ENCODE data around the gene BTRC. TPM values are rescaled to one million over a fixed set of nuclear protein-coding genes. Genes with fewer than 3 reads are reported as not detected.
A peak's percentile ranks its signal among the peaks of the same experiment; 100 is the strongest.

BTRC gene
- total and polyA plus RNA-seq, 10 of the 15 experiments (the other 5 are each of a cell fraction or from before 2014, with no cell fraction given), result 2.2 to 18.6 (median 8.6) TPM

DNA sequence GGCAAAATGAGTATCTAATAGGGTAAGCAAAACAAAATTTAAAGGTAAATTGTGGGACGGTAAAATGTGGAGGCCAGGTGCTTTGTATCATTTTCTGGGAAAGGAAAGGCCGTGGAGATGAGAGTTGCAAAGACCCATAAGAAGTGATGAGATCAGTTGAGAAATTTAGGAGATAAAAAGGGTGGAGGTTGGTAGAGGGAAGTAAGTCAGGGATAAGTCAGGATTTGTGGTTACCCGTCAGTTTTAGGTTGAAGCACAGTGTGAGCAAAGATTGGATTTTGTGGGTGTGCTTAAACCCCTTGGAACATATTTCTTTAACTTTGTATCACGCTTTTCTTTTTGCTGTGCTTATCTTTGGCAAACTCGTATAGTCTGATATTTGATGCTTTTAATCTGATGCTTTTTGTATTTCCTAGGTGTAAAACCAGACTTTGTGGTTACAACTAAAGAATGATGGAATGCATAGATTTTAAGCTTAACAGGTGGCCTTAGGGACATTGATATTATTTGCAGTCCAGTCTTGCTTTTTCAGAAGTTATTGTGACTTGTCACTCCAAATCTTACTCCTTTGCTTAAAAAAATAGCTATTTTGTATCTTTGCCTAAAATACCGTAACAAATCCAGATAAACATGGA lies 1.2 kb downstream of the BTRC start:
- Histone ChIP-seq H3K9me3 (replicated peaks; ENCODE audit: control insufficient read depth, insufficient read depth, low read length) (no peaks in the 10 kb centered on the region), H3K27me3 (replicated peaks in 1 of 2; ENCODE audit: control insufficient read depth in 2 of 2, insufficient read depth in 2 of 2, low read length in 1 of 2) (no peaks in the 10 kb centered on the region), H3K4me3 (peak overlapping the region; percentile 82), H3K36me3 (ENCODE audit: control insufficient read depth in 2 of 2, insufficient read depth in 2 of 2, low read length in 1 of 2) (no peaks in the 10 kb centered on the region), H3K9ac (ENCODE audit: control insufficient read depth, insufficient read depth, low read length) (peak overlapping the region; percentile 73), H3K4me1 (ENCODE audit: control insufficient read depth, insufficient read depth, low read length) (0 out of 2 replicates have a peak, but pooled peaks cover 3% of the 10 kb centered on the region), H3K79me2 (ENCODE audit: control insufficient read depth, insufficient read depth, low read length) (peaks cover 10% of the 10 kb centered on the region), H3K27ac (ENCODE audit: control insufficient read depth, insufficient read depth) (no peak overlapping the region), H4K20me1 (ENCODE audit: control insufficient read depth, insufficient read depth) (no peaks in the 10 kb centered on the region), H3K4me2 (ENCODE audit: control insufficient read depth, insufficient read depth) (peak overlapping the region; percentile 53), H2AFZ (ENCODE audit: control insufficient read depth, low read depth, low read length) (peak overlapping the region; percentile 84; the same call in 1 of the 2 replicates)
- 82% methylated on average over 6 of the region's 6 CpGs for WGBS (ENCODE audit: insufficient coverage, insufficient replicate concordance, low lambda C conversion rate, missing lambda C conversion rate)
- no peak for DNase-seq (ENCODE audit: low read depth, low spot score)
- BruUV-seq (replicated peaks), result TSS peak; percentile 63
- ATAC-seq, result no peak
- intact Hi-C loops (cut with micrococcal nuclease; ENCODE audit: unreplicated experiment), result loop anchor here (10.0 kb wide), 1 partner anchor 430 kb away; the partner anchor contains the start of gene NPM3
- TF ChIP-seq RUNX3 (IDR thresholded peaks at IDR 0.05; ENCODE audit: low read length) (0 out of 2 replicates have a peak, but pooled peaks have one; percentile 22), MTA2 (IDR thresholded peaks at IDR 0.05; ENCODE audit: low read depth) (no peak)
- in situ Hi-C loops (cut with MboI), result no loop called here
- no peak for FAIRE-seq
- ChIA-PET RAD21 (ENCODE audit: unreplicated experiment) (interaction anchor here (1.3 kb wide), 1 partner anchor 41 kb away, joined by 4 read pairs; no protein-coding TSS in a partner anchor), POLR2A (interaction anchor here (1.2 kb wide), 1 partner anchor 11 kb away, joined by 4 read pairs; no protein-coding TSS in a partner anchor), CTCF (interaction anchor here (0.6 to 1.5 kb wide), 3 partner anchors 89 to 865 kb away, joined by 3 to 4 read pairs (median 4); no protein-coding TSS in a partner anchor), SMC1A (ENCODE audit: uncharacterized antibody, unreplicated experiment) (interaction anchor here (0.8 to 1.9 kb wide), 4 partner anchors 11 to 112 kb away, joined by 3 to 5 read pairs (median 4); no protein-coding TSS in a partner anchor)

DNA sequence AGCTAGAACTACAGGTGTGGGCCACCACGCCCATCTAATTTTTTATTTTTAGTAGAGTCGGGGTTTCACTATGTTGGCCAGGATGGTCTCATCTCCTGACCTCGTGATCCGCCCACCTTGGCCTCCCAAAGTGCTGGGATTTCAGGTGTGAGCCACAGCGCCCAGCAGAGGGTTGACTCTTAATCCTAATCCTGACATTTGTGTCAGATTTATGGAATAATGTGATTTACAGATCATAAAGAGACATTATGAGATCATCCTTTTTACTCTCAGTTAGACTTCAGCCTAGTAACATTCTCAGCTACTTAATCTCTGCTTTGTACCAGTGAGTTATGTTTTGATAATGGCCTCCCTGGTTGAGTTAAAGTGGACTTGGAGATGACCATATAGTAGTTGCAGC lies 2.2 kb downstream of the BTRC start:
- in situ Hi-C loops (cut with MboI), result no loop called here
- Histone ChIP-seq H3K79me2 (ENCODE audit: control insufficient read depth, insufficient read depth, low read length) (peaks cover 10% of the 10 kb centered on the region), H4K20me1 (ENCODE audit: control insufficient read depth, insufficient read depth) (no peaks in the 10 kb centered on the region), H2AFZ (ENCODE audit: control insufficient read depth, low read depth, low read length) (no peak overlapping the region), H3K4me1 (ENCODE audit: control insufficient read depth, insufficient read depth, low read length) (0 out of 2 replicates have a peak, but pooled peaks cover 3% of the 10 kb centered on the region), H3K27ac (ENCODE audit: control insufficient read depth, insufficient read depth) (no peak overlapping the region), H3K4me2 (ENCODE audit: control insufficient read depth, insufficient read depth) (no peak overlapping the region), H3K4me3 (no peak overlapping the region), H3K27me3 (replicated peaks in 1 of 2; ENCODE audit: control insufficient read depth in 2 of 2, insufficient read depth in 2 of 2, low read length in 1 of 2) (no peaks in the 10 kb centered on the region), H3K9me3 (replicated peaks; ENCODE audit: control insufficient read depth, insufficient read depth, low read length) (no peaks in the 10 kb centered on the region), H3K9ac (ENCODE audit: control insufficient read depth, insufficient read depth, low read length) (no peak overlapping the region), H3K36me3 (ENCODE audit: control insufficient read depth in 2 of 2, insufficient read depth in 2 of 2, low read length in 1 of 2) (no peaks in the 10 kb centered on the region)
- 94% methylated on average over 5 of the region's 5 CpGs for WGBS (ENCODE audit: insufficient coverage, insufficient replicate concordance, low lambda C conversion rate, missing lambda C conversion rate)
- FAIRE-seq, result no peak
- ChIA-PET SMC1A (ENCODE audit: uncharacterized antibody, unreplicated experiment) (no interaction called here), CTCF (interaction anchor here (1.0 kb wide), 1 partner anchor 111 kb away, joined by 3 read pairs; no protein-coding TSS in a partner anchor), RAD21 (ENCODE audit: unreplicated experiment) (interaction anchor here (1.3 kb wide), 1 partner anchor 40 kb away, joined by 4 read pairs; no protein-coding TSS in a partner anchor), POLR2A (interaction anchor here (0.7 kb wide), 1 partner anchor 11 kb away, joined by 4 read pairs; no protein-coding TSS in a partner anchor)
- DNase-seq (ENCODE audit: low read depth, low spot score), result no peak
- ATAC-seq, result no peak
- BruUV-seq (replicated peaks), result no TSS peak
- intact Hi-C loops (cut with micrococcal nuclease; ENCODE audit: unreplicated experiment), result loop anchor here (10.0 kb wide), 1 partner anchor 429 kb away; the partner anchor contains the start of gene NPM3
- TF ChIP-seq EED (IDR thresholded peaks at IDR 0.05; ENCODE audit: low read depth) (no peak), ZNF384 (IDR thresholded peaks at IDR 0.05; ENCODE audit: borderline replicate concordance, low read depth, low read length) (no peak), HDGF (IDR thresholded peaks at IDR 0.05) (no peak), SREBF1 (IDR thresholded peaks at IDR 0.05; ENCODE audit: low read length) (no peak), MEF2A (IDR thresholded peaks at IDR 0.05; ENCODE audit: insufficient read depth, low read depth, low read length) (no peak), EGR1 (IDR thresholded peaks at IDR 0.05; ENCODE audit: borderline replicate concordance in 1 of 2, low read depth in 2 of 2, low read length in 2 of 2) (no peak), ZSCAN29 (IDR thresholded peaks at IDR 0.05) (no peak), NR2F1 (conservative IDR thresholded peaks at IDR 0.05) (no peak)

All from GM12878 (cell line).